Measurements from ENCODE around the gene NEXMIF. TPM values are rescaled to one million over a fixed set of nuclear protein-coding genes. Genes with fewer than 3 reads are reported as not detected.
"Not testable (repeated sequence)": the region's sequence is repeated elsewhere in the genome, so short reads cannot be mapped to it uniquely, and the experiment has no call there.

NEXMIF gene
- total and polyA plus RNA-seq, 9 of the 15 experiments (the other 6 are each of a cell fraction or from before 2014, with no cell fraction given) = not detected

DNA sequence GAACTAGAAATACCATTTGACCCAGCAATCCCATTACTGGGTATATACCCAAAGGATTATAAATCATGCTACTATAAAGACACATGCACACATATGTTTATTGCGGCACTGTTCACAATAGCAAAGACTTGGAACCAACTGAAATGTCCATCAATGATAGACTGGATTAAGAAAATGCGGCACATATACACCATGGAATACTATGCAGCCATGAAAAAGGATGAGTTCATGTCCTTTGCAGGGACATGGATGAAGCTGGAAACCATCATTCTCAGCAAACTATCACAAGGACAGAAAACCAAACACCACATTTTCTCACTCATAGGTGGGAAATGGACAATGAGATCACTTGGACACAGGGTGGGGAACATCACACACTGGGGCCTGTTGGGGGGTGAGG, 105.5 kb downstream of the NEXMIF start:
- CTCF ChIA-PET (ENCODE audit: low intra/inter-chr PET ratio); H3K9ac ChIP-seq (ENCODE audit: insufficient read depth in 1 of 2, low read depth in 2 of 2, low read length in 2 of 2); H3K4me1 ChIP-seq (replicated peaks in 1 of 2; ENCODE audit: control insufficient read depth in 2 of 2, insufficient read depth in 2 of 2, low read length in 2 of 2); H3K9me3 ChIP-seq (replicated peaks; ENCODE audit: control insufficient read depth, insufficient read depth, low read depth, low read length); in situ Hi-C loops (cut with MboI); H3K4me3 ChIP-seq; FAIRE-seq; H4K20me1 ChIP-seq (replicated peaks; ENCODE audit: control insufficient read depth, insufficient read depth, low read length); POLR2A ChIA-PET; intact Hi-C loops (cut with micrococcal nuclease); H3K27me3 ChIP-seq (ENCODE audit: control insufficient read depth in 2 of 2, insufficient read depth in 2 of 2, low read length in 2 of 2); BruUV-seq (replicated peaks); DNase-seq (ENCODE audit: extremely low read depth in 1 of 4, low spot score in 3 of 4); H3K9me1 ChIP-seq (ENCODE audit: control insufficient read depth, insufficient read depth, low read length); H3K27ac ChIP-seq (ENCODE audit: extremely low read depth, low read depth, low read length); ATAC-seq; H3K4me2 ChIP-seq (ENCODE audit: insufficient read depth, low read length); H3K36me3 ChIP-seq (ENCODE audit: control insufficient read depth, insufficient read depth, low read length); H2AFZ ChIP-seq (ENCODE audit: low read depth, low read length); H3K79me2 ChIP-seq (ENCODE audit: control insufficient read depth, insufficient read depth, low read length): not testable (repeated sequence)
- no CpG with 5 or more reads among the region's 2 CpGs for WGBS (ENCODE audit: insufficient coverage, low coverage, missing lambda C conversion rate)
- peak; percentile 36 for TF ChIP-seq ZNF146 (CRISPR knock-in tag; IDR thresholded peaks at IDR 0.05; ENCODE audit: unreplicated experiment)

- Histone ChIP-seq H2AFZ (ENCODE audit: low read depth, low read length) (no peak overlapping the region), H3K9me3 (replicated peaks; ENCODE audit: control insufficient read depth, insufficient read depth, low read depth, low read length) (no peaks in the 10 kb centered on the region), H3K9ac (ENCODE audit: insufficient read depth in 1 of 2, low read depth in 2 of 2, low read length in 2 of 2) (no peak overlapping the region), H4K20me1 (replicated peaks; ENCODE audit: control insufficient read depth, insufficient read depth, low read length) (no peaks in the 10 kb centered on the region), H3K27me3 (ENCODE audit: control insufficient read depth in 2 of 2, insufficient read depth in 2 of 2, low read length in 2 of 2) (no peaks in the 10 kb centered on the region), H3K4me2 (ENCODE audit: insufficient read depth, low read length) (no peak overlapping the region), H3K9me1 (ENCODE audit: control insufficient read depth, insufficient read depth, low read length) (no peaks in the 10 kb centered on the region), H3K27ac (ENCODE audit: extremely low read depth, low read depth, low read length) (no peak overlapping the region), H3K79me2 (ENCODE audit: control insufficient read depth, insufficient read depth, low read length) (no peaks in the 10 kb centered on the region), H3K4me1 (replicated peaks in 1 of 2; ENCODE audit: control insufficient read depth in 2 of 2, insufficient read depth in 2 of 2, low read length in 2 of 2) (no peaks in the 10 kb centered on the region), H3K4me3 (no peak overlapping the region), H3K36me3 (ENCODE audit: control insufficient read depth, insufficient read depth, low read length) (no peaks in the 10 kb centered on the region)
- ChIA-PET POLR2A (no interaction called here), CTCF (ENCODE audit: low intra/inter-chr PET ratio) (no interaction called here)
- in situ Hi-C loops (cut with MboI) = no loop called here
- no TSS peak for BruUV-seq (replicated peaks)
- intact Hi-C loops (cut with micrococcal nuclease) = no loop called here
- FAIRE-seq (no peak), ATAC-seq (no peak), DNase-seq (ENCODE audit: extremely low read depth in 1 of 4, low spot score in 3 of 4) (no peak)
- TF ChIP-seq SNIP1 (IDR thresholded peaks at IDR 0.05; ENCODE audit: low read depth) = no peak
- no peak for TF ChIP-seq CHD1 (IDR thresholded peaks at IDR 0.05; ENCODE audit: low read length)
- no peak for TF ChIP-seq SREBF2 (CRISPR knock-in tag; IDR thresholded peaks at IDR 0.05)
- TF ChIP-seq RBM14 (IDR thresholded peaks at IDR 0.05; ENCODE audit: borderline replicate concordance, insufficient read depth, low read depth, low read length) = no peak
- no peak for TF ChIP-seq ZBTB40 (IDR thresholded peaks at IDR 0.05)
- TF ChIP-seq ZBTB40 (CRISPR knock-in tag; IDR thresholded peaks at IDR 0.05) = no peak
These were observed 110.6 kb downstream of the NEXMIF start for GRCh38 chrX:74814681-74815080.

Data from K562 (cell line).